HepG2 (cell line): ENCODE measurements around the gene CRNKL1. TPM values are rescaled to one million over a fixed set of nuclear protein-coding genes. Genes with fewer than 3 reads are reported as not detected.
A peak's percentile ranks its signal among the peaks of the same experiment; 100 is the strongest.

Source experiments
- ATAD3A ChIP-seq: sonication (generic); formaldehyde crosslinking; IDR thresholded peaks from 2 replicates; pipeline ENCODE4 v1.4.0; 2020; ENCODE audit warnings: missing genetic modification reagents
- BCL6 ChIP-seq: IDR thresholded peaks from 2 replicates; pipeline ENCODE4 v1.6.1; 2016; ENCODE audit warnings: missing genetic modification reagents, missing compliant biosample characterization
- BHLHE40 ChIP-seq: IDR thresholded peaks from 2 replicates; pipeline ENCODE4 v1.6.1; 2011; ENCODE audit warnings: low read length, improper control_type of control experiment
- CCDC6 ChIP-seq: sonication (generic); formaldehyde crosslinking; IDR thresholded peaks from 2 replicates; pipeline ENCODE4 v1.8.1; 2022; ENCODE audit warnings: mild to moderate bottlenecking, missing genetic modification reagents, moderate library complexity
- IRF2 ChIP-seq: IDR thresholded peaks from 2 replicates; pipeline ENCODE4 v1.6.1; 2018; ENCODE audit warnings: missing genetic modification reagents, missing compliant biosample characterization
- POLR2AphosphoS2 ChIP-seq: IDR thresholded peaks from 2 replicates; pipeline ENCODE4 v1.6.1; 2011; ENCODE audit warnings: low read depth, low read length, improper control_type of control experiment
- REL ChIP-seq: sonication (generic); formaldehyde crosslinking; conservative IDR thresholded peaks from 2 replicates; pipeline ENCODE4 v1.8.0; 2022; ENCODE audit warnings: mild to moderate bottlenecking, missing genetic modification reagents, moderate library complexity
- SAP130 ChIP-seq: IDR thresholded peaks from 2 replicates; pipeline ENCODE4 v1.6.1; 2016; ENCODE audit warnings: low read depth
- SOX6 ChIP-seq, 2 experiments: fragments of 450-650 bp in 1 of 2; sonication (generic) in 1 of 2; formaldehyde crosslinking in 1 of 2; IDR thresholded peaks; 2 replicates each; pipeline versions ENCODE4 v1.4.0 to v1.6.1; 2017 to 2020; ENCODE audit warnings: antibody characterized with exemption in 1 of 2, mild to moderate bottlenecking in 1 of 2, missing genetic modification reagents in 1 of 2
- ZNF792 ChIP-seq: IDR thresholded peaks from 2 replicates; pipeline ENCODE4 v1.6.1; 2016
- ZNF883 ChIP-seq: sonication (generic); formaldehyde crosslinking; IDR thresholded peaks from 2 replicates; pipeline ENCODE4 v1.5.1; 2020; ENCODE audit warnings: mild to moderate bottlenecking, missing genetic modification reagents; ENCODE audit errors: not compliant biosample characterization
- polyA plus RNA-seq, 8 experiments: library from polyadenylated mRNA; depleted of rRNA in 3 of 8; stranded (reverse) in 7 of 8; unstranded in 1 of 8; fragments of >200 nt; fragmentation: Illumina TruSeq in 4 of 8; extraction: Trizol in 4 of 8; gene quantifications; 2 replicates each; pipeline versions ENCODE4 v1.2.1 to v1.2.3, GENCODE V29; 2011 to 2016; ENCODE audit warnings: low read depth in 4 of 8, missing spikeins in 1 of 8, mixed read lengths in 1 of 8; ENCODE audit not compliant: insufficient read depth in 1 of 8
- total RNA-seq, 5 experiments: library from RNA; depleted of rRNA; stranded (reverse); fragments of >200 nt; fragmentation: Illumina TruSeq; extraction: Trizol; gene quantifications; 2 replicates each; pipeline ENCODE4 v1.2.3, GENCODE V29; 2016; ENCODE audit warnings: low read depth in 1 of 5
- TF ChIP-seq, protein P1 (sequence below): sonication (generic); formaldehyde crosslinking; IDR thresholded peaks from 2 replicates; pipeline ENCODE4 v1.9.0; 2022; ENCODE audit warnings: low read depth, missing genetic modification reagents
- TF ChIP-seq, protein P2 (sequence below): sonication (generic); formaldehyde crosslinking; IDR thresholded peaks from 2 replicates; pipeline ENCODE4 v1.8.1; 2023; ENCODE audit warnings: mild to moderate bottlenecking, missing genetic modification reagents
- TF ChIP-seq, protein P3 (sequence below): sonication (generic); formaldehyde crosslinking; IDR thresholded peaks from 2 replicates; pipeline ENCODE4 v1.5.1; 2020; ENCODE audit warnings: mild to moderate bottlenecking, missing genetic modification reagents, borderline replicate concordance
- TF ChIP-seq, protein P4 (sequence below): sonication (generic); formaldehyde crosslinking; conservative IDR thresholded peaks from 2 replicates; pipeline ENCODE4 v1.8.0; 2022; ENCODE audit warnings: mild to moderate bottlenecking, moderate library complexity, missing genetic modification reagents
- TF ChIP-seq, protein P5 (sequence below): sonication (generic); formaldehyde crosslinking; IDR thresholded peaks from 2 replicates; pipeline ENCODE4 v1.5.0; 2020; ENCODE audit warnings: mild to moderate bottlenecking, missing genetic modification reagents, borderline replicate concordance

Gene CRNKL1
- total and polyA plus RNA-seq, 2 of the 13 experiments (the other 11 are each of a cell fraction or from before 2014, with no cell fraction given): 12.3 to 64.5 TPM

DNA sequence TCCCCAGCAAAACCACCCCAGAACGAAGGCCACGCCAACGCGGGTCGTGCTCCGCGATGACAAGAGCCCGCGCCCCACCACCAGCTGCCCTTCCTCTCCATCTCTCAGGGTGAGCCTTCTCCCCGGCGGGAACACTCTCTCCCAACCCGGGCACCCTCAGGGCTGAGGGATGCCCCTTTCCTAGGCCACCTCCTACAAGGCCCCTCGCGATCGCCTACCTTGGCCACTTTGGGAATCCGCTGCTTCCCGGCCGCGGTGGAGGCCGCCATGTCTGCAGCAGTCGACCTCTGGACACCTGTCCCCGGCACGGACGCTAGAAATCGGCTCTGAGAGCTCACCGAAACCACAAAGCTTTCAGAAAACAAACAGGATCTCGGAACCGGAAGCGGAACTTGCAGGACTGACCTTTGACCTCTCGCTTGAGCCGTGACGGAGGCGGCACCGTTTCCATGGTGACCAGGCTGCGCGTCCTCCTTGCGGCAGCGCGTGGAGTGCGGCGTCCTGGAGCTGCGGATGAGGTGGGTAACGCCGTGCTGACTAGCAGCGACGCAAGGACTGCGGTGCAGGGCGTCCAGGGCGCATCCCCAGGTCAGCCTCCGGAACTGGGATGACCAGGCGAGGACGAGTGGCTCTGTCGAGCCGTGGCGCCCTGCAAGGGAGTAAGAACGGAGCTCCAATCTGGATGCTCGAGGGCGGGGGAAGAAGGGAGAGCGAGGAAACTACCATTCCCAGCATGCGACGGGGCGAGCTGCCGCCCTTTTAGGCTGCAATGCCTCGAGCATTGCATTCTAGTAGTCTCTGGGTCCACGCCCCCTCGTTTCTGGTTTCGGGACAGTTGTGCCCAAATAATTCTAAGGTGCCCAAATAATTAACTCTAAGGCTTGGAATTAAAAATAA, at the start of gene CRNKL1, which contains the start of gene CFAP61 (continued):
- TF ChIP-seq, protein P1, sequence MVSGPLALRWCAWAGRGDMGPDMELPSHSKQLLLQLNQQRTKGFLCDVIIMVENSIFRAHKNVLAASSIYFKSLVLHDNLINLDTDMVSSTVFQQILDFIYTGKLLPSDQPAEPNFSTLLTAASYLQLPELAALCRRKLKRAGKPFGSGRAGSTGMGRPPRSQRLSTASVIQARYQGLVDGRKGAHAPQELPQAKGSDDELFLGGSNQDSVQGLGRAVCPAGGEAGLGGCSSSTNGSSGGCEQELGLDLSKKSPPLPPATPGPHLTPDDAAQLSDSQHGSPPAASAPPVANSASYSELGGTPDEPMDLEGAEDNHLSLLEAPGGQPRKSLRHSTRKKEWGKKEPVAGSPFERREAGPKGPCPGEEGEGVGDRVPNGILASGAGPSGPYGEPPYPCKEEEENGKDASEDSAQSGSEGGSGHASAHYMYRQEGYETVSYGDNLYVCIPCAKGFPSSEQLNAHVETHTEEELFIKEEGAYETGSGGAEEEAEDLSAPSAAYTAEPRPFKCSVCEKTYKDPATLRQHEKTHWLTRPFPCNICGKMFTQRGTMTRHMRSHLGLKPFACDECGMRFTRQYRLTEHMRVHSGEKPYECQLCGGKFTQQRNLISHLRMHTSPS (CRISPR knock-in tag): no peak; the same call in 1 of the 2 replicates
- TF ChIP-seq ZNF792 (CRISPR knock-in tag) (peak; percentile 85; the same call in 1 of the 2 replicates), IRF2 (CRISPR knock-in tag) (peak; percentile 98), BHLHE40 (no peak; the same call in 1 of the 2 replicates), ZNF883 (CRISPR knock-in tag) (peak; percentile 87), CCDC6 (CRISPR knock-in tag) (peak; percentile 83; the same call in 1 of the 2 replicates), ATAD3A (CRISPR knock-in tag) (no peak; the same call in 1 of the 2 replicates), BCL6 (CRISPR knock-in tag) (peak; percentile 82), REL (0 out of 2 replicates have a peak, but pooled peaks have one; percentile 85), SOX6 (IDR thresholded peaks at IDR 0.05) (no peak), SOX6 (CRISPR knock-in tag; IDR thresholded peaks at IDR 0.05) (peak; percentile 84), SAP130 (CRISPR knock-in tag) (peak; percentile 100), POLR2AphosphoS2 (0 out of 2 replicates have a peak, but pooled peaks have one; percentile 72)
- TF ChIP-seq, protein P2, sequence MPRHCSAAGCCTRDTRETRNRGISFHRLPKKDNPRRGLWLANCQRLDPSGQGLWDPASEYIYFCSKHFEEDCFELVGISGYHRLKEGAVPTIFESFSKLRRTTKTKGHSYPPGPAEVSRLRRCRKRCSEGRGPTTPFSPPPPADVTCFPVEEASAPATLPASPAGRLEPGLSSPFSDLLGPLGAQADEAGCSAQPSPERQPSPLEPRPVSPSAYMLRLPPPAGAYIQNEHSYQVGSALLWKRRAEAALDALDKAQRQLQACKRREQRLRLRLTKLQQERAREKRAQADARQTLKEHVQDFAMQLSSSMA (CRISPR knock-in tag): 0 out of 2 replicates have a peak, but pooled peaks have one; percentile 22
- TF ChIP-seq, protein P3, sequence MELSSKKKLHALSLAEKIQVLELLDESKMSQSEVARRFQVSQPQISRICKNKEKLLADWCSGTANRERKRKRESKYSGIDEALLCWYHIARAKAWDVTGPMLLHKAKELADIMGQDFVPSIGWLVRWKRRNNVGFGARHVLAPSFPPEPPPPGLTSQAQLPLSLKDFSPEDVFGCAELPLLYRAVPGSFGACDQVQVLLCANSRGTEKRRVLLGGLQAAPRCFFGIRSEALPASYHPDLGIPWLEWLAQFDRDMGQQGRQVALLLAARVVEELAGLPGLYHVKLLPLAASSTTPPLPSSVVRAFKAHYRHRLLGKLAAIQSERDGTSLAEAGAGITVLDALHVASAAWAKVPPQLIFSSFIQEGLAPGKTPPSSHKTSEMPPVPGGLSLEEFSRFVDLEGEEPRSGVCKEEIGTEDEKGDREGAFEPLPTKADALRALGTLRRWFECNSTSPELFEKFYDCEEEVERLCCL (CRISPR knock-in tag): peak; percentile 91; the same call in 1 of the 2 replicates
- TF ChIP-seq, protein P4, sequence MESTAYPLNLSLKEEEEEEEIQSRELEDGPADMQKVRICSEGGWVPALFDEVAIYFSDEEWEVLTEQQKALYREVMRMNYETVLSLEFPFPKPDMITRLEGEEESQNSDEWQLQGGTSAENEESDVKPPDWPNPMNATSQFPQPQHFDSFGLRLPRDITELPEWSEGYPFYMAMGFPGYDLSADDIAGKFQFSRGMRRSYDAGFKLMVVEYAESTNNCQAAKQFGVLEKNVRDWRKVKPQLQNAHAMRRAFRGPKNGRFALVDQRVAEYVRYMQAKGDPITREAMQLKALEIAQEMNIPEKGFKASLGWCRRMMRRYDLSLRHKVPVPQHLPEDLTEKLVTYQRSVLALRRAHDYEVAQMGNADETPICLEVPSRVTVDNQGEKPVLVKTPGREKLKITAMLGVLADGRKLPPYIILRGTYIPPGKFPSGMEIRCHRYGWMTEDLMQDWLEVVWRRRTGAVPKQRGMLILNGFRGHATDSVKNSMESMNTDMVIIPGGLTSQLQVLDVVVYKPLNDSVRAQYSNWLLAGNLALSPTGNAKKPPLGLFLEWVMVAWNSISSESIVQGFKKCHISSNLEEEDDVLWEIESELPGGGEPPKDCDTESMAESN (CRISPR knock-in tag): peak; percentile 94
- TF ChIP-seq, protein P5, sequence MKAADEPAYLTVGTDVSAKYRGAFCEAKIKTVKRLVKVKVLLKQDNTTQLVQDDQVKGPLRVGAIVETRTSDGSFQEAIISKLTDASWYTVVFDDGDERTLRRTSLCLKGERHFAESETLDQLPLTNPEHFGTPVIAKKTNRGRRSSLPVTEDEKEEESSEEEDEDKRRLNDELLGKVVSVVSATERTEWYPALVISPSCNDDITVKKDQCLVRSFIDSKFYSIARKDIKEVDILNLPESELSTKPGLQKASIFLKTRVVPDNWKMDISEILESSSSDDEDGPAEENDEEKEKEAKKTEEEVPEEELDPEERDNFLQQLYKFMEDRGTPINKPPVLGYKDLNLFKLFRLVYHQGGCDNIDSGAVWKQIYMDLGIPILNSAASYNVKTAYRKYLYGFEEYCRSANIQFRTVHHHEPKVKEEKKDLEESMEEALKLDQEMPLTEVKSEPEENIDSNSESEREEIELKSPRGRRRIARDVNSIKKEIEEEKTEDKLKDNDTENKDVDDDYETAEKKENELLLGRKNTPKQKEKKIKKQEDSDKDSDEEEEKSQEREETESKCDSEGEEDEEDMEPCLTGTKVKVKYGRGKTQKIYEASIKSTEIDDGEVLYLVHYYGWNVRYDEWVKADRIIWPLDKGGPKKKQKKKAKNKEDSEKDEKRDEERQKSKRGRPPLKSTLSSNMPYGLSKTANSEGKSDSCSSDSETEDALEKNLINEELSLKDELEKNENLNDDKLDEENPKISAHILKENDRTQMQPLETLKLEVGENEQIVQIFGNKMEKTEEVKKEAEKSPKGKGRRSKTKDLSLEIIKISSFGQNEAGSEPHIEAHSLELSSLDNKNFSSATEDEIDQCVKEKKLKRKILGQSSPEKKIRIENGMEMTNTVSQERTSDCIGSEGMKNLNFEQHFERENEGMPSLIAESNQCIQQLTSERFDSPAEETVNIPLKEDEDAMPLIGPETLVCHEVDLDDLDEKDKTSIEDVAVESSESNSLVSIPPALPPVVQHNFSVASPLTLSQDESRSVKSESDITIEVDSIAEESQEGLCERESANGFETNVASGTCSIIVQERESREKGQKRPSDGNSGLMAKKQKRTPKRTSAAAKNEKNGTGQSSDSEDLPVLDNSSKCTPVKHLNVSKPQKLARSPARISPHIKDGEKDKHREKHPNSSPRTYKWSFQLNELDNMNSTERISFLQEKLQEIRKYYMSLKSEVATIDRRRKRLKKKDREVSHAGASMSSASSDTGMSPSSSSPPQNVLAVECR (CRISPR knock-in tag): peak; percentile 100
